Kasumi-1 (cell line): Measurements from ENCODE around the gene C16orf82.

Experiments used
- DNase-seq, 2 experiments: peaks; one replicate each; lab custom pipeline; 2025; lab: John Stamatoyannopoulos, UW

Gene C16orf82

GRCh38 chr16:27088216-27088615, 21.5 kb downstream of the C16orf82 start:
- no peak for DNase-seq

GRCh38 chr16:27096375-27096774, 29.6 kb downstream of the C16orf82 start:
- DNase-seq, result no peak

- DNase-seq, result no peak
Measured at GRCh38 chr16:27097800-27098230, 31.1 kb downstream of the C16orf82 start.

GRCh38 chr16:27098366-27099049, 31.8 kb downstream of the C16orf82 start:
- no peak for DNase-seq

GRCh38 chr16:27102701-27103575, 36.2 kb downstream of the C16orf82 start:
- no peak for DNase-seq

GRCh38 chr16:27103954-27104353, 37.2 kb downstream of the C16orf82 start:
- DNase-seq, result no peak

- no peak for DNase-seq
Measured at GRCh38 chr16:27106305-27106704, 39.6 kb downstream of the C16orf82 start.

GRCh38 chr16:27107185-27107592, 40.5 kb downstream of the C16orf82 start:
- no peak for DNase-seq

GRCh38 chr16:27108051-27108770, 41.5 kb downstream of the C16orf82 start:
- DNase-seq, result no peak

GRCh38 chr16:27108826-27109665, 42.3 kb downstream of the C16orf82 start:
- DNase-seq, result no peak

GRCh38 chr16:27109666-27110523, 43.2 kb downstream of the C16orf82 start:
- DNase-seq, result peak; percentile 0 to 6

- no peak for DNase-seq
Measured at GRCh38 chr16:27110524-27110896, 43.8 kb downstream of the C16orf82 start.

- no peak for DNase-seq
Measured at GRCh38 chr16:27111486-27111885, 44.8 kb downstream of the C16orf82 start.

GRCh38 chr16:27112093-27112811, 45.5 kb downstream of the C16orf82 start:
- DNase-seq, result no peak

- no peak for DNase-seq
Measured at GRCh38 chr16:27113341-27113841, 46.7 kb downstream of the C16orf82 start.

- DNase-seq, result no peak
Measured at GRCh38 chr16:27114006-27114405, 47.3 kb downstream of the C16orf82 start.

- DNase-seq, result peak; percentile 29 to 35
Measured at GRCh38 chr16:27118526-27118925, 51.8 kb downstream of the C16orf82 start.
